AG09319 (cell line): ENCODE data around the gene SHC3.

Experiments
- DNase-seq: peaks from one replicate; pipeline ENCODE4 v3.0.0-alpha.2; 2010; ENCODE audit warnings: low read depth; ENCODE audit errors: extremely low read depth
- TF ChIP-seq, protein P1 (sequence below): IDR thresholded peaks from 2 replicates; pipeline ENCODE4 v1.5.1; 2011; ENCODE audit warnings: low read depth, mild to moderate bottlenecking, inconsistent platforms, low read length, moderate library complexity

SHC3 gene

DNA sequence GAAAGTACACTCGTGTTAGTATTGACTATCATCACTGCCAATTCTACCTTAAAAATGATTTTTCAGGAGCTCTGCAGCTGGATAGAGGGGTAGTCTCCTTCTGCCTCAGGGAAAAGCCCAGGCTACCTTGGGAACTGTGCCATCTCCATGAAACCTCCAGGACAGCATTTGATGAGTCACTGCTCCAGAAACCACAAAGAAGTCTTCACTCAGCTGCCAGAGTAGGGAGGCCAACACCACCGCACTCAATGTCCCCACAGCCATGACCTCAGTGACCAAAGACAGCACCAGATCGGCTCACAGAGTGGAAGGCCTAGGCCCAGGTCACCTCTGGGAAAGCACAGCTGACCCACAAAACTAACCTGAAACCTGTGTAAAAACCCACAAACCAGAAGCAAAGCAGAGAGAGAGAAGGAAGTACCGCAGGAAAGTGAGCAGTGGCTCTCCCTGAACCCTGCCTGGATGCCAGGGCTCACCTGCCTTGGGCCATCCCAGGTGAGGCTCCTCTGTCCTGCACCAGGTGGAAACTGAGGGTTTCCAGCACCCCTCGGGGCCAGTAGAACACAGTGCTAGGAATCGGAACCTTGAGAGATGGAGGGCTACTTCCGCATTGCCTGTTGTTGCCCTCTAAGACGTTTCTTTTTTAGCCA lies 157.3 kb downstream of the SHC3 start:
- TF ChIP-seq, protein P1, sequence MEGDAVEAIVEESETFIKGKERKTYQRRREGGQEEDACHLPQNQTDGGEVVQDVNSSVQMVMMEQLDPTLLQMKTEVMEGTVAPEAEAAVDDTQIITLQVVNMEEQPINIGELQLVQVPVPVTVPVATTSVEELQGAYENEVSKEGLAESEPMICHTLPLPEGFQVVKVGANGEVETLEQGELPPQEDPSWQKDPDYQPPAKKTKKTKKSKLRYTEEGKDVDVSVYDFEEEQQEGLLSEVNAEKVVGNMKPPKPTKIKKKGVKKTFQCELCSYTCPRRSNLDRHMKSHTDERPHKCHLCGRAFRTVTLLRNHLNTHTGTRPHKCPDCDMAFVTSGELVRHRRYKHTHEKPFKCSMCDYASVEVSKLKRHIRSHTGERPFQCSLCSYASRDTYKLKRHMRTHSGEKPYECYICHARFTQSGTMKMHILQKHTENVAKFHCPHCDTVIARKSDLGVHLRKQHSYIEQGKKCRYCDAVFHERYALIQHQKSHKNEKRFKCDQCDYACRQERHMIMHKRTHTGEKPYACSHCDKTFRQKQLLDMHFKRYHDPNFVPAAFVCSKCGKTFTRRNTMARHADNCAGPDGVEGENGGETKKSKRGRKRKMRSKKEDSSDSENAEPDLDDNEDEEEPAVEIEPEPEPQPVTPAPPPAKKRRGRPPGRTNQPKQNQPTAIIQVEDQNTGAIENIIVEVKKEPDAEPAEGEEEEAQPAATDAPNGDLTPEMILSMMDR = no peak
- peak; percentile 54 for DNase-seq

DNA sequence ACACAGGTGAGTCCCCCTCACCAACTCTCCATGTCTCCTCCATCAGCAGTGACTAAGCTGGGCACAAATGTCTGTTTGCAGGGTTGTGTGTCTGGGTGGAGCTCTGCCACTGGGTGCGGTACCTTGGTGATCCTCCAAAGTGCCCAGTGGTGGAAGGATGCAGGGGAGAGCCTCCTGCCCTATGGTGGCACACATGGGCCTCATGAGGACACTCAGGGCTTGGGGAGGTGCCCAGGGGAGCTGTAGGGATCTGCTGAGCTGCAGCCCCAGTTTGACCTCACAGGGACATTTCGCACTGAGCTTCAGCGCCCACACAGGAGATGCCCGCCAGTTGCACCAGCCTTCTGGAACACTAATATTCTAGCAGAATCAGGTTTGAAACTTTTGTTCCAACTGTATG lies 157.9 kb downstream of the SHC3 start:
- TF ChIP-seq, protein P1 = no peak
- DNase-seq = no peak

DNA sequence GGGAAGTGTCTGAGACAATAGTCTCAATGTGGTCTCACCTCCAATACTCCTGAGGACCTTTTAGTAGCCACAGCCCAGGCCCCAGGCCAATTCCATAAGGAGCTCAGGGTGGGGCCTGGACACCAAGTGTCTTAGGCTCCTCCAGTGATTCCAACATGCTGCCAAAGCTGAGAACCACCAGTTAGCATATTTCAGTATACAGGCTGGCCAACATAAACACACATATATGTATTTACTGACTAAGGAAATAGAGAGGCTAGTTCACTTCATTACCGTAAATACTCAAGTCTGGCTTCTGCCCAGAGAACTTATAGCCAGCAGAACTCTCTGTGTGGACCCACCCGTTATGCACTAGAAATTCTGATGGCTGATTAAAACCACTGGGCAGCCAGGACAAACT lies 163.3 kb downstream of the SHC3 start:
- no peak for DNase-seq
- TF ChIP-seq, protein P1 = no peak

DNA sequence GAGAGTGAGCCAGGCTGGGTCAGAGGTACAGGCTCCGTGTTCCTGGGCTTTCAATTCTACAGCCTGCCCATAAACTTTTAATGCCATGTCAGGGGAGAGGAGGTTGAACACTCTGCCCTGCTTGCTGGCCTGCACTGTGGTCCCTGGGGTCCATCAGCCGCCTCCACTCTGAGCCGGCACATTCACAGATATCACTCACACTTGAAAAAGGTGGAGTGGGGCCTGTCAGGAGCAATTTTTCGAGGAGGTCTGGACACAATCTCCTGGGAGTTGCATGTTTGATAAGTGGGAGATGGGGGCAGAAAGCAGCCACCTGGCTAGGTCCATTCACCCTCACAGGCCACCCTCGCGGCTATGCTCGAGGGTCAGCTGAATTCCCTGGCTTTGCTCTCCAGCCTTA lies 164.5 kb downstream of the SHC3 start:
- TF ChIP-seq, protein P1 = no peak
- no peak for DNase-seq

DNA sequence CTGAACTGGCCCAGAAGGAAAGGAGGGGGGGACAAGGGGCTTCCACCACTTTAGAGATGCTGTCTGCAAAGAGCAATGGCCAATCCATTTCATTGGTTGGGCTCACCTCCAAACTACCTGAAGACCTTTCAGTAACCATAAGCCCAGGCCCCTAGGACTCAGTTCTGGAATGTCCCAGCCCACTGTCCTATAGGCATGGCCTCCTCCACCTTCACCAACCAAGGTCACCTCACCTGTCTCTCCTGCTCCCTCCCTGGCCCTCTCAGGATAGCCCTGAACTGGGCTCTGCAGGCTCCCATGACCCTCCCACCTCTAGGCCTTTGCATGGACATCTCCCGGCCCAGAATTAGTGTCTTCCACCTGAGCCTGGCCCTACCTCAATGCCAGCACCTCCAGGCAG lies 165.0 kb downstream of the SHC3 start:
- TF ChIP-seq, protein P1 = no peak
- no peak for DNase-seq

DNA sequence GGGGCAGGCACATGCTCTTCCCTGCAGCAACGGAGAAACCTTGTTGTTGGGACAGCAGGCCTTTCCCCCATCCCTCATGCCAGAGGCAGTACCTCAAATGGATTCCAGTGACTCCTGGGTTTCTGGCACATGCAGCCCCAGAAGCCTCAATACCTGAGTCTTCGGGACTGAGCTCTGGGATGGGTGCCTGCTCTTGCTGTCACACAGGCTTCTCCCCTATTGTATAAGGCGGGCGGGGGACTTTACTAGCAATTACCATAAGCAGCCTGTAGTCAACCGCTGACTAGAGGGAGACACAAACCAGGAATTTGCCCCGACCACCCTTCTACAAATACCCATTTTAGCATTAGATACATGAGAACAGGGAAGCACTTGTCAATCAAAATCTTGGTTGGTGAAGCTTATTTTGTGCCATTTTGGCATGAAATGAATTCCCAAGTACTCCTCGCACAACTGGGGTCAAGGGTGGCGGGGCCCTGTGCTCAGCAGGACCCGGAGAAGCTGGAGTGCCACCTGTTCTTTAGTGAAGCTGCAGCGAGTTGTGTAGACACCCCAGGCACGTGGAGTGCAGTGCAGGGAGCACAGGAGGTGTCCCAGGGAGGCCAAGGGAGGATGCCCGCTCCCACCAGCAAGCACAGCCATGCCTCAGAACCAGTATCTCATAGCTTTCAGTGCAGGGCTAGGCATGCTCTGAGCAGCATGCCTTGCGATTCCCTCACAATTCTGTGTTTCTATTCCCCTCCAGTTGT lies 166.2 kb downstream of the SHC3 start:
- TF ChIP-seq, protein P1 = no peak
- DNase-seq = no peak

DNA sequence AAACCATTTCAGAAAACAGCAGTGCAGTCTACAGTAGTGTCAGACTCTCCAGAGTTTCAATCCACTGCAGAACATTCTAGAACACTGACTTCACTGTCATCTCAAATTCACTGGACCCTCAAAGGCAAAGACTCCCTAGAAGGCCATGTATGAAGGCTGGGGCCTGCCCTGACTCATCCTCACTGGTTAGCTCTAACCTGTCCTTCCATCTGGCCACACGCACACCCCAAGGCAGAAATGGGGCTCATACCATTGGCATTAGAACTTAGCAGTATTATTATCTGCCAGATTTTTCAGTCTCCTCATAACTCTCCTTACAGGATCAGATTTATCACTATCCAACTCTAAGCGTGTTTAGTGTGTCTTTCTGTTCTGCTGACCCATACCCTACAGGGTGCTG lies 166.9 kb downstream of the SHC3 start:
- TF ChIP-seq, protein P1 = no peak
- DNase-seq = no peak
